IPS DF 6.9 (cell line): ENCODE measurements around the gene AIPL1.
"Not testable (repeated sequence)": the region's sequence is repeated elsewhere in the genome, so short reads cannot be mapped to it uniquely, and the experiment has no call there.

ENCODE experiments used
- DNase-seq: peaks from one replicate; pipeline ENCODE4 v3.0.0-alpha.2; 2013; ENCODE audit warnings: low read depth, low spot score
- H3K27ac ChIP-seq: one replicate; pipeline ENCODE4 v1.5.1; 2013; ENCODE audit warnings: low read length, control low read depth
- H3K27me3 ChIP-seq: 2 replicates; pipeline ENCODE4 v1.6.1; 2013; ENCODE audit warnings: mild to moderate bottlenecking, low read length; ENCODE audit not compliant: control insufficient read depth, insufficient read depth
- H3K36me3 ChIP-seq: 2 replicates; pipeline ENCODE4 v1.6.1; 2013; ENCODE audit warnings: low read length; ENCODE audit not compliant: control insufficient read depth, insufficient read depth
- H3K4me1 ChIP-seq: 2 replicates; pipeline ENCODE4 v1.6.1; 2013; ENCODE audit warnings: low read length; ENCODE audit not compliant: control insufficient read depth, insufficient read depth
- H3K4me3 ChIP-seq: 2 replicates; pipeline ENCODE4 v1.5.1; 2013; ENCODE audit warnings: mild to moderate bottlenecking, low read length
- H3K9me3 ChIP-seq: 2 replicates; pipeline ENCODE4 v1.6.1; 2013; ENCODE audit warnings: low read length, inconsistent platforms; ENCODE audit not compliant: control insufficient read depth, insufficient read depth
- WGBS: extraction: QIAGEN DNeasy Blood & Tissue Kit; methylation state at CpG from one replicate; pipeline ENCODE4 v1.1.7; 2013; ENCODE audit warnings: mixed read lengths, missing lambda C conversion rate; ENCODE audit not compliant: insufficient read length, insufficient coverage; 5-methylcytosine and 5-hydroxymethylcytosine counted together

Gene AIPL1

GRCh38 chr17:6435051-6435450, at the start of gene AIPL1:
AIPL1 (minus strand) TSS chr17:6435121; CDS start chr17:6435104, 17 bp downstream.
- H3K4me1 ChIP-seq: peaks cover 6% of the 10 kb centered on the region; the same call in 1 of the 2 replicates
- no peaks in the 10 kb centered on the region for H3K9me3 ChIP-seq
- no peaks in the 10 kb centered on the region for H3K36me3 ChIP-seq
- no peak within 1 kb of the TSS for H3K4me3 ChIP-seq
- WGBS: no CpG with 5 or more reads among the region's 16 CpGs
- H3K27ac ChIP-seq: no peak within 1 kb of the TSS
- no peak for DNase-seq
- no peaks in the 10 kb centered on the region for H3K27me3 ChIP-seq

GRCh38 chr17:6483507-6483906, 48.6 kb upstream of the AIPL1 start:
- no peak for DNase-seq
- no peaks in the 10 kb centered on the region for H3K27me3 ChIP-seq
- no CpG with 5 or more reads among the region's 16 CpGs for WGBS
- H3K36me3 ChIP-seq: no peaks in the 10 kb centered on the region
- no peaks in the 10 kb centered on the region for H3K9me3 ChIP-seq
- no peak overlapping the region for H3K4me3 ChIP-seq
- peaks cover 7% of the 10 kb centered on the region for H3K4me1 ChIP-seq
- H3K27ac ChIP-seq: no peak overlapping the region

- no CpG with 5 or more reads among the region's 10 CpGs for WGBS
- H3K27ac ChIP-seq, H3K4me1 ChIP-seq, DNase-seq, H3K4me3 ChIP-seq, H3K27me3 ChIP-seq, H3K9me3 ChIP-seq, H3K36me3 ChIP-seq: not testable (repeated sequence)
Measured at GRCh38 chr17:6482796-6483195, 47.9 kb upstream of the AIPL1 start.

- no peaks in the 10 kb centered on the region for H3K36me3 ChIP-seq
- WGBS: no CpG with 5 or more reads among the region's 6 CpGs
- H3K27ac ChIP-seq: no peak overlapping the region
- no peak overlapping the region for H3K4me3 ChIP-seq
- 0 out of 2 replicates have a peak, but pooled peaks cover 2% of the 10 kb centered on the region for H3K4me1 ChIP-seq
- DNase-seq: no peak
- H3K27me3 ChIP-seq: no peaks in the 10 kb centered on the region
- no peaks in the 10 kb centered on the region for H3K9me3 ChIP-seq
Measured at GRCh38 chr17:6482105-6482455, 47.2 kb upstream of the AIPL1 start.

GRCh38 chr17:6480303-6480675, 45.4 kb upstream of the AIPL1 start:
- Histone ChIP-seq H3K27ac (no peak overlapping the region), H3K36me3 (no peaks in the 10 kb centered on the region), H3K4me1 (0 out of 2 replicates have a peak, but pooled peaks cover 2% of the 10 kb centered on the region), H3K4me3 (no peak overlapping the region), H3K9me3 (no peaks in the 10 kb centered on the region), H3K27me3 (no peaks in the 10 kb centered on the region)
- no peak for DNase-seq
- no CpG with 5 or more reads among the region's 9 CpGs for WGBS

- no peak overlapping the region for H3K27ac ChIP-seq
- DNase-seq: no peak
- 0 out of 2 replicates have a peak, but pooled peaks cover 2% of the 10 kb centered on the region for H3K4me1 ChIP-seq
- no peak overlapping the region for H3K4me3 ChIP-seq
- H3K9me3 ChIP-seq: no peaks in the 10 kb centered on the region
- H3K36me3 ChIP-seq: no peaks in the 10 kb centered on the region
- WGBS: no CpG with 5 or more reads among the region's 13 CpGs
- H3K27me3 ChIP-seq: no peaks in the 10 kb centered on the region
Measured at GRCh38 chr17:6479622-6480302, 44.8 kb upstream of the AIPL1 start.

GRCh38 chr17:6478486-6478885, 43.6 kb upstream of the AIPL1 start:
- H3K27me3 ChIP-seq: no peaks in the 10 kb centered on the region
- DNase-seq: no peak
- no peak overlapping the region for H3K4me3 ChIP-seq
- no peak overlapping the region for H3K27ac ChIP-seq
- H3K36me3 ChIP-seq: no peaks in the 10 kb centered on the region
- no CpG with 5 or more reads among the region's 11 CpGs for WGBS
- no peaks in the 10 kb centered on the region for H3K4me1 ChIP-seq
- no peaks in the 10 kb centered on the region for H3K9me3 ChIP-seq

- Histone ChIP-seq H3K27ac (no peak overlapping the region), H3K27me3 (no peaks in the 10 kb centered on the region), H3K4me1 (no peaks in the 10 kb centered on the region), H3K36me3 (no peaks in the 10 kb centered on the region), H3K4me3 (no peak overlapping the region), H3K9me3 (no peaks in the 10 kb centered on the region)
- no peak for DNase-seq
- no CpG with 5 or more reads among the region's 14 CpGs for WGBS
Measured at GRCh38 chr17:6477831-6478383, 43.0 kb upstream of the AIPL1 start.

- H3K9me3 ChIP-seq: no peaks in the 10 kb centered on the region
Measured at GRCh38 chr17:6476810-6477179, 41.9 kb upstream of the AIPL1 start.

GRCh38 chr17:6476076-6476809, 41.3 kb upstream of the AIPL1 start:
- WGBS: no CpG with 5 or more reads among the region's 8 CpGs
- Histone ChIP-seq H3K27ac (no peak overlapping the region), H3K27me3 (no peaks in the 10 kb centered on the region), H3K4me3 (no peak overlapping the region), H3K36me3 (no peaks in the 10 kb centered on the region), H3K9me3 (no peaks in the 10 kb centered on the region), H3K4me1 (no peaks in the 10 kb centered on the region; the same call in 1 of the 2 replicates)
- no peak for DNase-seq

More at GRCh38 chr17:6476810-6477179, 41.9 kb upstream of the AIPL1 start:
- H3K36me3 ChIP-seq: no peaks in the 10 kb centered on the region
- H3K27ac ChIP-seq: no peak overlapping the region
- no CpG with 5 or more reads among the region's 10 CpGs for WGBS
- H3K4me1 ChIP-seq: no peaks in the 10 kb centered on the region; the same call in 1 of the 2 replicates
- no peaks in the 10 kb centered on the region for H3K27me3 ChIP-seq
- no peak for DNase-seq
- H3K4me3 ChIP-seq: no peak overlapping the region
